ENCODE results near the gene MAN1B1. TPM values are rescaled to one million over a fixed set of nuclear protein-coding genes. Genes with fewer than 3 reads are reported as not detected.
A peak's percentile ranks its signal among the peaks of the same experiment; 100 is the strongest.

Gene MAN1B1
- total RNA-seq (63.2 and 96.6 TPM in 2 replicates), polyA plus RNA-seq (43.0 and 45.5 TPM in 2 replicates), polyA minus RNA-seq (ENCODE audit: low replicate concordance) (52.3 and 62.5 TPM in 2 replicates)
- polyA plus RNA-seq (2012): 56.4 and 57.7 TPM in 2 replicates

DNA sequence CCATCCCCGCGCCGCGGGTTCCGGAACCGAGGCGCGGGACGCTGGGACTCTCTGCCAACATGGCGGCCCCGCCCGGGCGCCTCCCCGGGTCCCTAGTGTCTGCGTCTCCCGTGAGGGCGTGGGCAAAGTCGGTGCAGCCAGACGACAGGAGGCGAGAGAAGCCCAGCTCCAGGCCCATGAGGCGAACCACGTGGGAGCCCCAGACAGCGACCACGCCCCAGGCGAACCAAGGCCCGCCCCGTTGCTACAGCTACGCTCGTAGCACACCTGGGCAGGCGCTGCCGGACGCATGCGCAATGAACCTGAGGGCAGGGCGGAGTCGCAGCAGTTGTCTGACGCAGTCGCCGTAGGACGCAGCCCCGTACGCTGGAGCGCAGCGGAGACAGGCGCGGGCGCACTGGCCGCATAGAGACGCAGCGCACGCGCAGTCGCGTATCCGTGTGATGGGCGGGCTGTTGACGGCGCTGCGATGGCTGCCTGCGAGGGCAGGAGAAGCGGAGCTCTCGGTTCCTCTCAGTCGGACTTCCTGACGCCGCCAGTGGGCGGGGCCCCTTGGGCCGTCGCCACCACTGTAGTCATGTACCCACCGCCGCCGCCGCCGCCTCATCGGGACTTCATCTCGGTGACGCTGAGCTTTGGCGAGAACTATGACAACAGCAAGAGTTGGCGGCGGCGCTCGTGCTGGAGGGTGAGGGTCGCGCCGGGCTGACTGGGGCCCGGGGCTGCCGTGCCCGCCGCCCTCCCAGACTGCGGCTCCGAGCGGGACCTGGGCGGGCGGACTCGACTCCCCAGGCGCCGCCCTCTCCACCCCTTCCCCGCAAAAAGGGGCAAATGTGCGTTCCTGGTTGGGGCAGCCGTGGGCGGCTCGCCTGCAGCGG is at the start of gene MAN1B1:
TSS of gene MAN1B1 (plus strand) at position 455 of the 878 bp plus-strand sequence. CDS start at position 470, 15 bp downstream.
- peak within 1 kb of the TSS; percentile 86 for H3K27ac ChIP-seq (ENCODE audit: insufficient read depth, low read length)
- H3K4me1 ChIP-seq (ENCODE audit: control insufficient read depth, extremely low read depth, insufficient read depth, low read length): peaks cover 28% of the 10 kb centered on the region
- H3K9me3 ChIP-seq (ENCODE audit: control insufficient read depth, insufficient read depth, low read depth, low read length): no peaks in the 10 kb centered on the region
- peak within 1 kb of the TSS; percentile 74 to 89 (median 81) for H3K4me3 ChIP-seq (replicated peaks in 1 of 4; ENCODE audit: control extremely low read depth in 1 of 4, insufficient read depth in 1 of 4, low read depth in 3 of 4, low read length in 4 of 4)
- no peaks in the 10 kb centered on the region for H4K20me1 ChIP-seq (ENCODE audit: control insufficient read depth, extremely low read depth, insufficient read depth, low read length)
- H3K27me3 ChIP-seq (ENCODE audit: control insufficient read depth, insufficient read depth, low read length): no peaks in the 10 kb centered on the region
- peak within 1 kb of the TSS; percentile 91 for H3K4me2 ChIP-seq (ENCODE audit: extremely low read depth, insufficient read depth, low read length)
- H3K9ac ChIP-seq (ENCODE audit: insufficient read depth, low read length): peak within 1 kb of the TSS; percentile 83
- peak; percentile 98 to 99 for DNase-seq (ENCODE audit: low read depth in 2 of 2)
- peak within 1 kb of the TSS; percentile 45 for H2AFZ ChIP-seq (ENCODE audit: low read length)
- H3K36me3 ChIP-seq (ENCODE audit: control insufficient read depth, insufficient read depth, low read length): peaks cover 14% of the 10 kb centered on the region
- H3K79me2 ChIP-seq (ENCODE audit: control insufficient read depth, insufficient read depth, low read length): no peaks in the 10 kb centered on the region
- TF ChIP-seq, protein P1, sequence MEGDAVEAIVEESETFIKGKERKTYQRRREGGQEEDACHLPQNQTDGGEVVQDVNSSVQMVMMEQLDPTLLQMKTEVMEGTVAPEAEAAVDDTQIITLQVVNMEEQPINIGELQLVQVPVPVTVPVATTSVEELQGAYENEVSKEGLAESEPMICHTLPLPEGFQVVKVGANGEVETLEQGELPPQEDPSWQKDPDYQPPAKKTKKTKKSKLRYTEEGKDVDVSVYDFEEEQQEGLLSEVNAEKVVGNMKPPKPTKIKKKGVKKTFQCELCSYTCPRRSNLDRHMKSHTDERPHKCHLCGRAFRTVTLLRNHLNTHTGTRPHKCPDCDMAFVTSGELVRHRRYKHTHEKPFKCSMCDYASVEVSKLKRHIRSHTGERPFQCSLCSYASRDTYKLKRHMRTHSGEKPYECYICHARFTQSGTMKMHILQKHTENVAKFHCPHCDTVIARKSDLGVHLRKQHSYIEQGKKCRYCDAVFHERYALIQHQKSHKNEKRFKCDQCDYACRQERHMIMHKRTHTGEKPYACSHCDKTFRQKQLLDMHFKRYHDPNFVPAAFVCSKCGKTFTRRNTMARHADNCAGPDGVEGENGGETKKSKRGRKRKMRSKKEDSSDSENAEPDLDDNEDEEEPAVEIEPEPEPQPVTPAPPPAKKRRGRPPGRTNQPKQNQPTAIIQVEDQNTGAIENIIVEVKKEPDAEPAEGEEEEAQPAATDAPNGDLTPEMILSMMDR (conservative IDR thresholded peaks at IDR 0.05 in 1 of 2, IDR thresholded peaks at IDR 0.05 in 1 of 2; ENCODE audit: low read depth in 1 of 2, low read length in 2 of 2): no peak
- TF ChIP-seq EZH2 (IDR thresholded peaks at IDR 0.05; ENCODE audit: low read length, missing control alignments): no peak

DNA sequence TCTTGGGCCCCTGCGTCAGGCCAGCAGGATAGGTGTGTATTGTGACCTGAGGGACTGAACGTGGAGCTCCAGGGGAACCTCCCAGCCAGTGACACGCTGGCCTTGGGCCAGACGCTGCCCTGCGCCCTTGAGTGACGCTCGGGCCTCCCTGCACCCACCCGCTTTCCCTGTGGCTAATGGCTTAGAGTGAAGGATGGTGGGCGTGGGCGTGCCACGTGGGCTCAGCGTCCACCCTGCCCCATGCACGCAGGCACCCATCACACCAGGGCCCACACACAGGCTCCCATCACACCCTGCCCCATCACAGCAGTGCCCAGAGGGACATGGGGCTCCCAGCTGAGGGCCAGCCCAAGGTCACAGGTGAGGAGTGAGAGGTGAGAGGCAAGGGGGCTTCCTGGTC is 49.8 kb upstream of the MAN1B1 start:
- no peak overlapping the region for H3K4me2 ChIP-seq (ENCODE audit: extremely low read depth, insufficient read depth, low read length)
- no peaks in the 10 kb centered on the region for H3K4me1 ChIP-seq (ENCODE audit: control insufficient read depth, extremely low read depth, insufficient read depth, low read length)
- no peak for DNase-seq (ENCODE audit: low read depth in 2 of 2)
- H3K36me3 ChIP-seq (ENCODE audit: control insufficient read depth, insufficient read depth, low read length): peaks cover 11% of the 10 kb centered on the region
- H3K4me3 ChIP-seq (replicated peaks in 1 of 4; ENCODE audit: control extremely low read depth in 1 of 4, insufficient read depth in 1 of 4, low read depth in 3 of 4, low read length in 4 of 4): no peak overlapping the region
- H2AFZ ChIP-seq (ENCODE audit: low read length): no peak overlapping the region
- no peaks in the 10 kb centered on the region for H3K27me3 ChIP-seq (ENCODE audit: control insufficient read depth, insufficient read depth, low read length)
- no peaks in the 10 kb centered on the region for H4K20me1 ChIP-seq (ENCODE audit: control insufficient read depth, extremely low read depth, insufficient read depth, low read length)
- TF ChIP-seq, protein P1 (conservative IDR thresholded peaks at IDR 0.05 in 1 of 2, IDR thresholded peaks at IDR 0.05 in 1 of 2; ENCODE audit: low read depth in 1 of 2, low read length in 2 of 2): no peak
- no peak for TF ChIP-seq EZH2 (IDR thresholded peaks at IDR 0.05; ENCODE audit: low read length, missing control alignments)
- no peaks in the 10 kb centered on the region for H3K9me3 ChIP-seq (ENCODE audit: control insufficient read depth, insufficient read depth, low read depth, low read length)
- no peak overlapping the region for H3K9ac ChIP-seq (ENCODE audit: insufficient read depth, low read length)
- H3K27ac ChIP-seq (ENCODE audit: insufficient read depth, low read length): no peak overlapping the region
- H3K79me2 ChIP-seq (ENCODE audit: control insufficient read depth, insufficient read depth, low read length): no peaks in the 10 kb centered on the region

DNA sequence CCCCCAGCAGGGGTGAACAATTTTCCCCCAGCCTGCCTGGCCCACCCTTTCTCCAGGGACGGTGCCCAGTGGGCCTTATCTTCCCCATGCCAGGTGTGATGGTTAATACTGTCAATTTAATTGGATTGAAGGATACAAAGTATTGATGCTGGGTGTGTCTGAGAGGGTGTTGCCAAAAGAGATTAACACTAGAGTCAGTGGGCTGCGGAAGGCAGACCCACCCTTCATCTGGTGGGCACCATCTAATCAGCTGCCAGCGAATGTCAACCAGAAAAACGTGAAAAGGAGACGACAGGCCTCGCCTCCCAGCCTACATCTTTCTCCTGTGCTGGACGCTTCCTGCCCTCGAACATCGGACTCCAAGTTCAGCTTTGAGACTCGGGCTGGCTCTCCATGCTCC is 49.3 kb upstream of the MAN1B1 start:
- no peaks in the 10 kb centered on the region for H4K20me1 ChIP-seq (ENCODE audit: control insufficient read depth, extremely low read depth, insufficient read depth, low read length)
- DNase-seq (ENCODE audit: low read depth in 2 of 2): no peak
- H3K27me3 ChIP-seq (ENCODE audit: control insufficient read depth, insufficient read depth, low read length): no peaks in the 10 kb centered on the region

More for the DNA sequence above, 49.3 kb upstream of the MAN1B1 start:
- Histone ChIP-seq H3K4me3 (replicated peaks in 1 of 4; ENCODE audit: control extremely low read depth in 1 of 4, insufficient read depth in 1 of 4, low read depth in 3 of 4, low read length in 4 of 4) (no peak overlapping the region), H3K79me2 (ENCODE audit: control insufficient read depth, insufficient read depth, low read length) (no peaks in the 10 kb centered on the region), H3K4me1 (ENCODE audit: control insufficient read depth, extremely low read depth, insufficient read depth, low read length) (no peaks in the 10 kb centered on the region), H3K36me3 (ENCODE audit: control insufficient read depth, insufficient read depth, low read length) (peaks cover 11% of the 10 kb centered on the region), H3K9ac (ENCODE audit: insufficient read depth, low read length) (no peak overlapping the region), H3K27ac (ENCODE audit: insufficient read depth, low read length) (no peak overlapping the region), H3K9me3 (ENCODE audit: control insufficient read depth, insufficient read depth, low read depth, low read length) (no peaks in the 10 kb centered on the region), H3K4me2 (ENCODE audit: extremely low read depth, insufficient read depth, low read length) (no peak overlapping the region), H2AFZ (ENCODE audit: low read length) (no peak overlapping the region)
- TF ChIP-seq EZH2 (IDR thresholded peaks at IDR 0.05; ENCODE audit: low read length, missing control alignments): no peak
- TF ChIP-seq, protein P1 (conservative IDR thresholded peaks at IDR 0.05 in 1 of 2, IDR thresholded peaks at IDR 0.05 in 1 of 2; ENCODE audit: low read depth in 1 of 2, low read length in 2 of 2): no peak

Measured in fibroblast of lung (primary cell).